ENCODE results near the gene PATJ.

PATJ gene

DNA sequence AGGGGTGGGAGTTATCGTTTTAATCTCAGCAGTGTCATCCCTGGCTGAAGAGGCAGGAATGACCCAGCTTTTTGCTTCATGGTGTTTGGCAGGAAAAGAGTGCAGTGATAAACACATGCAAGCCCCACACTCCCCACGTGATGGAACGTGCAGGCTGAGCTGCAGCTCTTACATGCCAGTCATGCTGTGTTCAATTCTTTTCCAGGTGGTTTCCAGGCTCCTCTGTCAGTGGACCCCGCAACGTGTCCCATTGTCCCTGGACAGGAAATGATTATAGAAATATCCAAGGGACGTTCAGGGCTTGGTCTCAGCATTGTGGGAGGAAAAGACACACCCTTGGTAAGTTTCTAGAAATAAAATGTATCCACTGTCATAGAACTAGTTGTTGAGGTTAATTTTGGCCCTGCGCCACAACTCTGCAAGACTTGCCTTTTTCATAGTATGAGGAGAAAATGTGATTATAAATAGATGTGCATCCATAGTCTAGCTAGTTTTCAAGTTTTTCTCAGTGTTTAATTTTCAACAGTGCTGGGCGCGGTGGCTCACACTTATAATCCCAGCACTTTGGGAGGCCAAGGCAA lies 342.1 kb downstream of the PATJ start:
- FAIRE-seq: no peak
- no peak for DNase-seq (ENCODE audit: low spot score)

DNA sequence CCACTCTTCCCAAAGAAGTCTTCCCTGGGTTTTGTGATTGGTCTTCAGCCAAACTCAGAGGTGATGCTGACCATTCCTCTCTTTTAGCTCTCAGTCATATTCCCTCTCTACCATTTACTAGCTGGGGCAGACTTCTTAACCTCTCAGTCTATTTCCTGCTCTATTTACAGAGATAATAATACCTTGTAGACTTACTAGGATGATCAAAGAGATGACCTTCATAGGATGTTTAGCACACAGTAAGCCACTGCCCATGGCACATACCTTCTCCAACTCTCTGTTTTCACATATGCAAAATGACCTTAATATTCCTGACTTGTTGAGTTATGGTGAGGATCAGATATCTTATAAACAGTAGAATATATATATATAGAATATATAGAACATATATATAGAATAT lies 346.2 kb downstream of the PATJ start:
- DNase-seq (ENCODE audit: low spot score) (no peak), FAIRE-seq (no peak)

DNA sequence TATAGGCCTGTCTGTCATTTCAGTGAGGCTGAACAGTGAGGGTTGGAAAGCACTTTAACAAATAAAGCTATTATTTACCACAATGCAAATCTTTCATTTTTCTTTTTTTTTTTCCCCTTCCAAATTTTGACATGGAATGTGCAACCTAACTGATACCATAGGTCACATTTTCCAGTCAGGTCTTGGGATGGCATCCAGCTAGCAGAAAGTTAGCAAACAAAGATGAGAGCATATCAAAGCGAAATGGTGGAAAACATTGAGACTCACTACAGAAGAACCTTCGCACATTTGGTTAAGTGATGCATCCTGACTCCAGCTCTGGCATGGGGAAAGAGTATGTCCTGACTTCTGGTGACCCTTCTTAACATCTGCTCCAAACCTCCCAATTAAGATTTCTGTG lies 347.3 kb downstream of the PATJ start:
- no peak for FAIRE-seq
- no peak for DNase-seq (ENCODE audit: low spot score)

DNA sequence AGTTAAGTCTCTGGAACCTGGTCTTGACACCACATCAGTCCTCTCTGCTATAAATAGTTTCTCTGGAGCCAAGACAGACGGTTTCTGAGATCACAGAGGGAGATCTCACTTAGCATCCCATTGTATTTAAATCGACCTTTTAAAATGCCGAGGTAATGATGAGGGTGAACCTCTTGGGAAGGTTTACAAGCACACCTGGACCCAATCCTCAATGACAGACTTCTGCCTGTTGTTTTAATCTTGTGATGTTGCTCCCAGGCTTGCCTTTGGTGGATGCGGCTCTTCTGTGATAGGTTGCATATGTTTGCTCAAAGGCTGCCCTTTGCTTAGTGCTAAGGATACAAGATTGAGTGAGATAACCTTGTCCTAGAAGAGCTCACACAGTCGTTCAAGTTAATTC lies 347.7 kb downstream of the PATJ start:
- no peak for DNase-seq (ENCODE audit: low spot score)
- no peak for FAIRE-seq

DNA sequence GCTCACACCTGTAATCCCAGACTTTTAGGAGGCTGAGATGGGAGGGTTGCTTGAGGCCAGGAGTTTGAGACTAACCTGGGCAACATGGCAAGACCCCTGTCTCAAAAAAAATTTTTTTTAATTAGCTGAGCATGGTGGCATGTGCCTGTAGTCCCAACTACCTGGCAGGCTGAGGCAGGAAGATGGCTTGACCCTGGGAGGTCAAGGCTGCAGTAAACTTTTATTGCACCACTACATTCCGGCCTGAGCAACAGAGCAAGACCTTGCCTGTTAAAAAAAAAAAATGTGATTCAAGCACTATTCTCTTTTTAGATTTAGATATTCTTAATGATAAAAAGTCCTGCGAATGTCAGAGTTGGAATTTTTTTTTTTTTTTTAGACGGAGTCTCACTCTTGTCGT lies 349.8 kb downstream of the PATJ start:
- FAIRE-seq (no peak), DNase-seq (ENCODE audit: low spot score) (no peak)

DNA sequence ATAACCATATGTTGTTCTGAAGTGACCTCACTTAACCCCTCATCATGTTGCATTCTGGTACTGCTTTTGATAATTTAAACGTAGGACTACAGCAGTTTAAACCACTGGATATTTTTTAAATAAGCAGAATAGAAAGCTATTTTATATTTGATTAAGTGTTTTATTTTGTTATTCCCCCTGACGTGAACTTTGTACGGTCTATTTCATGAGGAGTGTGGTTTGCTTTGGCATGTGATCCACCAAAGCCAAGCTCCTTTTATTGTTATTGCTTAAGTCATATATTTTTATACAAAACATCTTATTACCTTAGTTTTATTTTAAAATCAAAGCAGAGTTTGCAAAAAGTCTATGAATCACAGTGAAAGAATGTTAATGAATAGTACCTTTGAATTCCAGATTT lies 351.0 kb downstream of the PATJ start:
- FAIRE-seq: no peak
- no peak for DNase-seq (ENCODE audit: low spot score)

DNA sequence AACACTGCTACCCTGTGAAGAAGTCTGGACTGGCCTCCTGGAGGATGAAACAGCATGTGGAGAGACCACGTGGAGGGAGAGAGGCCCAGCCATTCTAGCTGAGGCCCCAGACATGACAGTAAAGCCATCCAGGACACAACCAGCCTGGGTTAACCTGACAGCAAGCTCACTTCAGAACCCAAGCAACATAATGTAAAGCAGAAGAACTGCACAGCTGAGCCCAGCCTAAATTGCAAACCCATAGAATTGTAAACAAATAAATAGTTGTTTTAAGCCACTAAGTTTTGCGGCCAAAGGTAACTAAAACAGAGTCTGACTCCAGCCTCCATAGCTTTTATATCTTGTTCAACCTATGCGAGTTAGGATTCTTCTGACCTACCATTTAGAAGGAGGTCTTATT lies 355.2 kb downstream of the PATJ start:
- FAIRE-seq (no peak), DNase-seq (ENCODE audit: low spot score) (no peak)

DNA sequence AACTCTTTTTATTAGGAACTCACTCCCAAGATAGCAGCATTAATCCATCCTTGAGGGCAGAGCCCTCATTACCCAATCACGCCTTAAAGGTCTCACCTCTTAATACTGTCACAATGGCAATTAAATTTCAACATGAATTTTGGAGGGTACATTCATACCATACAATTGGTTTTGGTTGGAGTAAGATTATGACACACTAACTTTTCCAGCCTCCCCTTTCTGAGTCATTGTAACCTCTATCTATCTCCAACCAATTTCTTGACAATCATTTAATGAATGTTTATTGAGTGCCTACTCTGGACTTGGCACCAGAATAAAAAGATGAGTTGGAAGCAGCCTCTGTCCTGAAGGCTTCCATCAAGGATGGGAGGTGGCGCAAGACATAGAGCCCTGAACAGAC lies 358.2 kb downstream of the PATJ start:
- FAIRE-seq: no peak

DNA sequence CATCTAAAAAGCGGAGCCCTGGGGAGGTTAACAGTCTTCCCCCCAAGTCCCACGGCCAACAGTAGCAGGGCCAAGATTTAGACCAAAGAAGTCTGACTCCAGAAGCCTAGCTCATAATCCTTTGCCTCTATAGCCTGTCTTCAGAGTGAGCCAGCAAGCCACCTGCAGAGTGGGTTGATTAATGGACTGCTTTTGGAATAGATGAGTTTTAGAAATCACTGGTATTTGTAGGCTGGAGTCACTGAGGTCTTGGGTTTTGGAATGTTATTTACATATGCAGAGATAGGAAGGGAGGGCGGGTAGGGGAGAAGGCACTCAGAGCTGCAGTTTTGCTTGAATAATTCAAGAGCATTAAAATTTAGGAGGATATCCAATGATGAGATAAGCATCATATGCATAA lies 361.6 kb downstream of the PATJ start:
- FAIRE-seq (no peak), DNase-seq (ENCODE audit: low spot score) (no peak)

More for the DNA sequence above, 358.2 kb downstream of the PATJ start:
- DNase-seq (ENCODE audit: low spot score): no peak

DNA sequence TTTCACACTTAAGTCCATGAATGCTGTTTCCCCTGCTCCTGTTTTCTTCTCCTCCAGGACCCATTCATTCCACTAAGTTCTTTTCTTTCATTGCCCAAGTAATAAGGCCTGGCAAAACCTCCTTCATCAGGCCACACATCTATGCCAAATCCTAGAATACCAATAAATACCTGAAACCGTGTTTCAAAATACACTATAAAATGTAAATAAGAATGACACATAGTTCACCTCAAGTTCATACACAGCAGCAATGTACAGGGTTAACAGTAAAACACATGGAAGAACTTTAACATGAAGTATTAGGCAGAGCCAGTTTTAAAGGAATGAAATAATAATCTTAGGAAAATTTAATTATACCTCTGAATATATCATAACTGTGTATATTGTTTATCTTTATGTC lies 365.6 kb downstream of the PATJ start:
- no peak for FAIRE-seq
- DNase-seq (ENCODE audit: low spot score): no peak

DNA sequence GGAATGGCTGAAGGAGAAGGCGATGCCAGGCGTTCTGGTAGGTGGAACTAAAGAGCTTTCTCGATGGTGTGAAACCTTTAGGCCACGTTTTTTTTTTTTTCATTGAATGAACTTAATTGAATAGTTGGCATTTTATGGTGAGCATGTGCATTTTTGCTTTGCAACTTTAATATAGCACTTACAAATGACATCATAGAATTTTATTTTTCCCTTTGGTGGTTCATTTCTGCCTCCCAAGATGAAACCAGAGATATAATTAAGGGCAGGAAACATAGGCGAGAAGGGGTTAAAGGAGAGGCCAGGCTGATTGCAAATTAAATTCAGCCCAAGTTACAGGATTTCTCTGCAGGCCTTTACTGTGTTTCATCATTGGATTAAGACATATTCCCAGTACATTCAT lies 366.8 kb downstream of the PATJ start:
- DNase-seq (ENCODE audit: low spot score) (no peak), FAIRE-seq (no peak)

DNA sequence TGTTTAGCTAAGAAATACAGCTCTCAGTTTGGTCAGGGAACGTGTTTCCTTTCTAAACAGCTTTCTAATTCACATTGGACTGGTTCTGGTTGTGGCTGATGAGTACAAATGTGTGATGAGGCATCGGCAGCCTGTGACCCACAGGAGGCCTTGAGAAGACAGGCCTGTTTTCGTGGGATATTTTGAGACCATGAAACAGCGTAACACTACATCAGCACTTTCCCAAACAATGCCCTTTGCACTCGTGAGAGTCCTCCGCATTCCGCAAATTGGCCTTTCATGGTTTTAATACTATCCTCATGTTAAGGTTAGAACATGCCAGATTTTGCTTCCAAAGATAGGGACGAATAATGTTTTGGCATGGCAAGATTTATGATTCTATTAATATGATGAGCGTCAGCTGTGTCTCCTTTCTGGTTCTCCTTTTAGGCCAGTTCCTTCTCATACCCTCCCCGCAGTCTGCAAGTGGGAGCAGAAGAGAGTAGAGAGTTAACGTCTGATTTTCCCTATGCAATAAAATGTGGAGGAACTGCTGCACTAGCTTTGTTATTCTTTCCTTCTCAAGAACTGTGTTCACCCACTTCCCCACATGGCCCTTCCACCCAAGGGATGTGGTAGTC lies 368.0 kb downstream of the PATJ start:
- DNase-seq (ENCODE audit: low spot score): no peak
- no peak for FAIRE-seq

DNA sequence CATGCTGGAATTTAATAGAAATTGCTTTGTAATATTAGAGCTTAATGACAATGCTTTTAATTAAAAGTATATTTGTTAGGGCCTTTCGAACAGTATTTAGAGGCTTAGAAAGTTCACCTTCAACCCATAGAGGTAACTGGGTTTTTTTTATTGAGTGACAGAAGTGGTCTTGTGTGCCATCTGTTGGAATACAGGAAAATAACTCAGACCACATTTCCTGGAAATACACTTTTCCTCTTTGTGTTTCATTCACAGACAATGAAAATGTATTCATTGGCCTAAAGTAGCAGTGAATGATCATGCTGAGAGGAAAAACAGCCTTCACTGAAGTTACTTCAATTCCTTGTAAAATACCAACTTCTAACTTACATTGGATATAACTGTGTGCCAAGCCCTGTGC lies 368.8 kb downstream of the PATJ start:
- no peak for DNase-seq (ENCODE audit: low spot score)
- FAIRE-seq: no peak

DNA sequence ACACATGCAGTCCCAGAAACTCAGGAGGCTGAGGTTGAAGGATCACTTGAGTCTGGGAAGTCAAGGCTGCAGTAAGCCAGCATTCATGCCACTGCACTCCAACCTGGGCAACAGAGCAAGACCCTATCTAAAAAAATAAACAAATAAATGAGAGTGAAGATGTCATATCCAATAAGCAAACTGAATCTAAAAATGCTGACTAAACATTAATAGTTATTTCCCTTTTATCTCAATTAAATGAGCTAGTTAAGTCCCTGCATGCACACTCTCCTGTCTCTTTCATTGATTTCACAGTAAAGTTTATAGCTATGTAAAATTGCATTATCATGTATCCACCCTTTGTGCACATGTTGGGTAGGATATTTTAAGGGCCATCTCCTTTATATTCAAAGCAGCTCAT lies 371.2 kb downstream of the PATJ start:
- FAIRE-seq (no peak), DNase-seq (ENCODE audit: low spot score) (no peak)

DNA sequence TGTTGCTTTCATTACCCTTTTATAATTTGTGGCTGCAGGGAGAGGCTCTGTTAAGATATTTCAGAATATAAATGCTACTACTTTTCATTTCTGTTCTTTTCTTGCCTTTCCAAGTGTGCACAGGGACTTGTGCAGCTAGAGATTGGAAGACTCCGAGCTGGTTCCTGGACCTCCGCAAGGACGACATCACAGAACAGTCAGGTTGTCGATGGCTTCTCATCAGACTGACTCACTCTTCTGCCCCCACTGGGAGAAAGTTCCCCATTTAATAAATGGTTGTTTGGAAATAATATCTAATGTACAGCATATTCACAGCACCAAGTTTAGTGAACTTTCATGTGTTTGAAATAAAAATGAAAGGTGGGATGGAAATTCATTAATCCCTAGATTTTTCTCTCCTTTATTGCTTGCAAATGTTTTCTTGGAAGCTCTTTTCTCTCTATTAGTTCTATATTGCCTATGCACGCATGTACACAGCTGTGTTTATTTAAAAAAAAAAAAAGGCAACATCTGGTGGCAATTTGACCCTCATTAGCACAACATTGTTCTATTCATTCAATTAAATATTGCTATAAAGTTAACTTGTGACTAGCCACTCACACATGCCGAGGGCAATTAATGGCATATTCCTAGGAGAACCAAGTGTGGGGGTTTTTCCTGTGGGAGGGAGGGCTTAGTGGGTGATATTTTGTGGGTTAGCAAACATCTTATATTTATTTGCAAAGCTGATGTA lies 374.9 kb downstream of the PATJ start:
- FAIRE-seq (no peak), DNase-seq (ENCODE audit: low spot score) (no peak)

DNA sequence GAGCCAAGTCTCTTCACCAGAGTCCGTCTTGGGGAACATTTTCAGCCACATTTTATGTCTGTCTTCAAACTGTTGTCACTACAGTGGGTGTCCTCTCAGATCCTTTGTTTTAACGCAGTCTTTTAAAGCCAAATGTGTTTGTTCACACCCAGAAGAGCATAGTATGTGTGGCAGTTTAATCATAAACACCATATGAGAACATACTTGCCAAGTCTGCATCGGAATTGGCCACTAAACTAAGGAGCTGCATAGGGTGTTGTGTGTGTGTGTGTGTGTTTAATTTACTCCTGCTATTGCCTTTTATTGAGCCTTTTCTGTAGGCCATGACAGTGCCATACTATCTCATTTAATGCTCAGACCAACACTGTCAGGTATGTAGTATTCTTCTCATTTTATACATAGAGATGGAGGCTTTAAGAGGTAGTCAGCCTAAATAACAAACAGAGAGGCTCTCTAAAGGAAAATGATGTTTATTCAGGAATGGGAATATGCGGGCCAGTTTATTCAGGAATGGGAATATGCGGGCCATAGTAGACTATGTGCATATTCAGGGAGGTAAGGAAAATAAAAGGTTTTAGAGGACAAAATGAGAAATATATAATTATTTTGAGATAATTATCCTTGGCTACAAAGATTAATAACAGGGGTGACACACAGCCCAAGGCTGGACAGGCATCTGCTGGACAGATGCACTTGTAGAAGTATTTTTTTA lies 384.5 kb downstream of the PATJ start:
- DNase-seq (ENCODE audit: low spot score) (no peak), FAIRE-seq (no peak)

DNA sequence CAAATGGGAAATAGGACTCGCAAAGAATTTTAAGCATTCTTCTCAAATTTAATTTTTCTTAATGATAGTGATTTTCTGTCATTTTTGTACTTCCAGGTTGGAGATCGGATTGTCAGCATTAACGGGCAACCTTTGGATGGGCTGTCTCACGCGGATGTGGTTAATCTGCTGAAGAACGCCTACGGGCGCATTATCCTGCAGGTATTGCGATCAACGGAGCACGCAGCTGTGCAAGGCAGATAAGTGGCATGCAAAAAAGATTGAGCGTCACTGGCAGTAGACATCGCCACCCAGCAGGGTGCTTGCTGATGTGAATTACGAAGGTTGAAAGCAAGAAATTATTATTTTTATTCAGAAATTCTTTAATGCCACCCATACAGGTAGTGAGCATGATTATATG lies 386.5 kb downstream of the PATJ start:
- FAIRE-seq: no peak

DNA sequence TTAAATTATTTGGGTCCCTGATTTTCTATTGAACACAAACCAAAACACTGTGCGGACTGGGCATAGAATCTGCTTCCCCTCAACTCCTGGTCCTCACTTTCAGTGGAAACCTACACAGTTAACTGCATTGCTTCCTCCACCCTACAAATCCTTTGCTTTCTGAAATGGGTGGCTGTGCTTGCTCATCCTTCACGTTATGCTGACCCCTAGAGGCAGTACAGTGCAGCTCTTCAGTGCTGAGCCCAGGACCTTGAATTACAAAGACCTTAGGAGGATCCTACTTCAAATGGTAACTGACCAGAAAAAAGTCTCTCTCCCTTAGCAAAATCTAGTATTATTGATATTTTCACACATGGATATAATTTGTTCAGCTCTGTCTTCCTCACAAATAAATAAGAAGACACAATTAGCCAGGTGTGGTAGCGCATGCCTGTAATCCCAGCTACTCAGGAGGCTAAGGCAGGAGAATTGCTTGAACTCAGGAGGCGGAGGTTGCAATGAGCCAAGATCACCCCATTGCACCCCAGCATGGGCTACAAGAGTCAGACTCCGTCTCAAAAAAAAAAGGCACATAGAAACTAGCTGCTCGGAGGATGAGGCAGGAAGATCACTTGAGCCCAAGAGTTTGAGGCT lies 388.9 kb downstream of the PATJ start:
- FAIRE-seq (no peak), DNase-seq (ENCODE audit: low spot score) (peak; percentile 49)

More for the DNA sequence above, 386.5 kb downstream of the PATJ start:
- no peak for DNase-seq (ENCODE audit: low spot score)

DNA sequence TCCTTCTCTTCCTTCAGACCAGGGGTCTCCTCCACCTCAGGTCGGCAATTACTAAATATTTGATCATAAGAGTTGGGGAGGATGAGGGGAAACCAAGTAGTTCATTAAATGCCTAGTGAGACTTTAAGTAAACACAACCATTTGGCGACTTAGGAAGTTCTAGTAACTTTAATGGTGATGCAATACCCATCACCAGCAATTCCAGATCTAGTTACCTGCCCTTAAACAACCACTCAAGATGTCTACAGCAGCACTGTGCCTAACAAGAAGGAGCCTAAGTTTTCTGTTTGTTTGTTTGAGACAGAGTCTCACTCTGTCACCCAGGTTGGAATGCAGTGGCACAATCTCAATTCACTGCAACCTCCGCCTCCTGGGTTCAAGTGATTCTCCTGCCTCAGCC lies 395.7 kb downstream of the PATJ start:
- FAIRE-seq (no peak), DNase-seq (ENCODE audit: low spot score) (no peak)

DNA sequence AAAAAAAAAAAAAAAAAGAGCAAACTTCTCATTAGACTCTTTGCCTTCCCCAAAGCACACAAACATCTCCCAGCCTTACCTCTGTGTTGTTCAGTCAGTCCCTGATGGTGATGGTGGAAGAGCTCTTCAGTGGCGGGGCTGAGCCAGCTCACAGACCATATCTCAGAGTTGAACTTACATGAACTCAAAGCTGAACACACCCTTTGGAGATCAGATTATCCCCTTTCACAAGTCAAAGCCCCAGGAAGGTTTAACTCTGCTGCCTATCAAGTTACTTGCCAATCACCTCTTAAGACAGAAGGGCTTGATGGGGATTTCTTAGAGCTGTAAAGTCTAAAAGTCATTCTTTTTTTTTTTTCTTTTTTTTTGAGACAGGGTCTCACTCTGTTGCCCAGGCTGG lies 397.1 kb downstream of the PATJ start:
- no peak for DNase-seq (ENCODE audit: low spot score)
- FAIRE-seq: no peak

DNA sequence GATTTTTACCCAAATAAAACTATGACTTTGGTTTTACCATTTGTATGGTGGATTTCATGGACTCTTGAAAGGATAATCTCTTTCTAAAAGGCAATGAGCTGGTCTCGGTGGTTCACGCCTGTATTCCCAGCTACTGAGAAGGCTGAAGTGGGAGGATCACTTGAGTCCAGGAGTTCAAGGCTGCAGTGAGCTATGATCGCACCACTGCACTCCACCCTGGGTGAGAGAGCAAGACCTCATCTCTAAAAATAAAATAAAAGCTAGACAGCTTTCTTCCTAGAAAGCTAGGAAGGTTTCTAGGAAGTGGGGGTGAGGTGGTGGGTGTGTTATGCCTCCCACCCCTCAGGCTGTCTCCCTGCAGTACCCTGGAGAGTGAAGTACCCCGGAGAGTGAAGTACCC lies 398.4 kb downstream of the PATJ start:
- FAIRE-seq: no peak
- DNase-seq (ENCODE audit: low spot score): no peak

DNA sequence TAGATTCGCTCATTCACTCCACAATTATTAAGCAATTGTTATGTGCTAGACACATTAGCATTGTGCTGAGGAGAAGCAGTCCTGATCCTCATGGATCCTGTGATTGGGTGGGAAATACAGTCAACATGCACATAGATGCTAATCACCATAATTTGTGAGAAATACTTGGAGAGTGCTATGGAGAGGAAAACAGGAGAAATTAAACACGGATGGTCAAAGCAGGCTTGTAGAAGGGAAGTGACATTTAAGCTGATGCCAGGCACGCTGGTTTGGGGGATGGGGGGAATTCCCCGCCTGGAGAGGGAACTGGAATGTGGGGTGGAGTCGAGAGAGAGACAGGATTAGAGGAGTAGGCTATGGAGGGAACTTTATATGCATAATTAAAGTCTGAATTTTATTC lies 400.2 kb downstream of the PATJ start:
- DNase-seq (ENCODE audit: low spot score): peak; percentile 24
- FAIRE-seq: peak; percentile 52
